Endothelial cell of umbilical vein (primary cell): ENCODE data around the gene MLLT11. TPM values are rescaled to one million over a fixed set of nuclear protein-coding genes. Genes with fewer than 3 reads are reported as not detected.

Experiments used
- BruUV-seq: library from RNA; stranded (reverse); fragments of 400-500 nt; replicated peaks from 2 replicates; lab custom pipeline; 2021; lab: Mats Ljungman, UMichigan
- CTCF ChIA-PET: fragments of 300-600, 350-600 bp; sonication (Branson Sonifier 250); formaldehyde crosslinking; loops from one replicate; lab custom pipeline; 2021; ENCODE audit warnings: antibody characterized with exemption, inconsistent platforms; lab: Charles Lee
- POLR2A ChIA-PET: fragments of 300-600, 350-600 bp; sonication (Branson Sonifier 250); formaldehyde crosslinking; loops from one replicate; lab custom pipeline; 2021; ENCODE audit warnings: antibody characterized with exemption, inconsistent platforms; lab: Charles Lee
- DNase-seq: peaks from one replicate; pipeline ENCODE4 v3.0.0-alpha.2; 2011; ENCODE audit warnings: low read depth, low spot score
- FAIRE-seq: peaks from 2 replicates; lab custom pipeline; 2011; peaks lifted over from hg19 to GRCh38; lab: Jason Lieb, UNC
- H2AFZ ChIP-seq: 2 replicates; pipeline ENCODE4 v1.6.0; 2012; ENCODE audit warnings: low read depth, low read length, control low read depth, inconsistent platforms
- H3K27ac ChIP-seq: 2 replicates; pipeline ENCODE4 v1.5.1; 2011; ENCODE audit warnings: low read depth, mild to moderate bottlenecking, control low read depth, low read length, moderate library complexity; ENCODE audit not compliant: insufficient read depth
- H3K27me3 ChIP-seq, 2 experiments: 2 replicates each; pipeline versions ENCODE4 v1.6.0 to v1.6.1; 2011; ENCODE audit warnings: low read length in 2 of 2, mixed read lengths in 1 of 2; ENCODE audit not compliant: control insufficient read depth in 2 of 2, insufficient read depth in 2 of 2
- H3K36me3 ChIP-seq, 2 experiments: 2 replicates in 1 of 2; 3 replicates in 1 of 2; pipeline ENCODE4 v1.5.1; 2011; ENCODE audit warnings: low read length in 2 of 2, mild to moderate bottlenecking in 1 of 2, moderate library complexity in 1 of 2; ENCODE audit not compliant: control insufficient read depth in 2 of 2, insufficient read depth in 2 of 2; ENCODE audit errors: extremely low read depth in 1 of 2
- H3K4me1 ChIP-seq: 3 replicates; pipeline ENCODE4 v1.5.1; 2011; ENCODE audit warnings: mild to moderate bottlenecking, low read length; ENCODE audit not compliant: control insufficient read depth, insufficient read depth; ENCODE audit errors: extremely low read depth
- H3K4me2 ChIP-seq: 2 replicates; pipeline ENCODE4 v1.6.1; 2011; ENCODE audit warnings: low read length, control low read depth, mixed read lengths; ENCODE audit not compliant: insufficient read depth
- H3K4me3 ChIP-seq, 3 experiments: fragments of 200-600 bp in 1 of 3; sonication (generic), shearing (Covaris generic) in 1 of 3; replicated peaks in 1 of 3; 2 replicates each; pipeline ENCODE4 v1.5.1; 2011 to 2016; ENCODE audit warnings: control low read depth in 3 of 3, low read length in 3 of 3, mild to moderate bottlenecking in 2 of 3, inconsistent platforms in 1 of 3, low read depth in 1 of 3, moderate library complexity in 1 of 3; ENCODE audit not compliant: insufficient read depth in 1 of 3
- H3K79me2 ChIP-seq: 2 replicates; pipeline ENCODE4 v1.6.0; 2012; ENCODE audit warnings: low read length, inconsistent platforms; ENCODE audit not compliant: control insufficient read depth, insufficient read depth
- H3K9ac ChIP-seq: replicated peaks from 2 replicates; pipeline ENCODE3; 2011; ENCODE audit warnings: low read length, control low read depth; ENCODE audit not compliant: insufficient read depth; ENCODE audit errors: extremely low read depth
- H3K9me1 ChIP-seq: replicated peaks from 3 replicates; pipeline ENCODE4 v1.6.0; 2011; ENCODE audit warnings: mild to moderate bottlenecking, low read length; ENCODE audit not compliant: control insufficient read depth, insufficient read depth; ENCODE audit errors: extremely low read depth
- H3K9me3 ChIP-seq: replicated peaks from 2 replicates; pipeline ENCODE4 v1.5.1; 2012; ENCODE audit warnings: low read length, inconsistent platforms; ENCODE audit not compliant: control insufficient read depth, insufficient read depth
- H4K20me1 ChIP-seq: replicated peaks from 2 replicates; pipeline ENCODE3; 2011; ENCODE audit warnings: mild to moderate bottlenecking, low read length; ENCODE audit not compliant: control insufficient read depth, insufficient read depth; ENCODE audit errors: extremely low read depth
- EZH2 ChIP-seq: IDR thresholded peaks from 2 replicates; pipeline ENCODE4 v1.6.1; 2012; ENCODE audit warnings: borderline replicate concordance, low read depth, mild to moderate bottlenecking, moderate library complexity, low read length, inconsistent platforms; ENCODE audit not compliant: severe bottlenecking
- FOS ChIP-seq: IDR thresholded peaks from 2 replicates; pipeline ENCODE4 v1.6.1; 2011; ENCODE audit warnings: mild to moderate bottlenecking, low read length, moderate library complexity, borderline replicate concordance; ENCODE audit not compliant: insufficient read depth
- GATA2 ChIP-seq: IDR thresholded peaks from 2 replicates; pipeline ENCODE4 v1.7.0; 2011; ENCODE audit warnings: low read depth, mild to moderate bottlenecking, moderate library complexity, mixed read lengths, low read length; ENCODE audit not compliant: insufficient read length, insufficient read depth
- JUN ChIP-seq: IDR thresholded peaks from 2 replicates; pipeline ENCODE4 v1.6.1; 2011; ENCODE audit warnings: borderline replicate concordance, low read depth; ENCODE audit not compliant: insufficient read length, insufficient read depth
- MYC ChIP-seq: IDR thresholded peaks from one replicate; pipeline ENCODE4 v1.6.1; 2011; ENCODE audit warnings: mild to moderate bottlenecking, low read depth, low read length
- POLR2A ChIP-seq: IDR thresholded peaks from 2 replicates; pipeline ENCODE4 v1.6.1; 2012; ENCODE audit warnings: low read depth, mild to moderate bottlenecking, control low read depth, low read length
- POLR2AphosphoS5 ChIP-seq: IDR thresholded peaks from 2 replicates; pipeline ENCODE4 v1.6.1; 2012; ENCODE audit warnings: low read depth, mild to moderate bottlenecking, control low read depth, low read length, moderate library complexity; ENCODE audit not compliant: insufficient read depth
- dilution Hi-C: fragments of 300-500 bp; cut with MboI; formaldehyde crosslinking; loops from one replicate; pipeline ENCODE4 v1.15.0; 2019; ENCODE audit warnings: low sequenced_read_pairs; ENCODE audit not compliant: extremely low pct_ligation_motif_present
- intact Hi-C: fragments of 100-400 bp; cut with micrococcal nuclease; formaldehyde crosslinking; loops from one replicate; pipeline ENCODE4 v1.10.0; 2022
- polyA plus RNA-seq, 4 experiments: library from polyadenylated mRNA; depleted of rRNA in 3 of 4; stranded (reverse) in 3 of 4; unstranded in 1 of 4; fragments of >200 nt; gene quantifications; 2 replicates each; pipeline versions ENCODE4 v1.2.1 to v1.2.3, GENCODE V29; 2011 to 2012; ENCODE audit warnings: missing spikeins in 1 of 4
- total RNA-seq: library from RNA; stranded (reverse); gene quantifications from 2 replicates; pipeline ENCODE4 v1.2.3, GENCODE V29; 2021
- TF ChIP-seq, protein P1 (sequence below): IDR thresholded peaks from 2 replicates; pipeline ENCODE4 v1.6.1; 2011; ENCODE audit not compliant: insufficient read depth, insufficient read length
- TF ChIP-seq, protein P2 (sequence below), 2 donors: IDR thresholded peaks; 1 replicate in 1 of 2; 2 replicates in 1 of 2; pipeline ENCODE4 v1.5.1; 2011; ENCODE audit warnings: low read length in 2 of 2, mild to moderate bottlenecking in 2 of 2, moderate library complexity in 2 of 2, control low read depth in 1 of 2, inconsistent platforms in 1 of 2, low read depth in 1 of 2; ENCODE audit not compliant: insufficient read depth in 1 of 2; ENCODE audit errors: extremely low read depth in 1 of 2

The MLLT11 gene
- total and polyA plus RNA-seq, 2 donors (not counting 3 experiments of a cell fraction or from before 2014, with no cell fraction given): 25.2 to 26.5 TPM

DNA sequence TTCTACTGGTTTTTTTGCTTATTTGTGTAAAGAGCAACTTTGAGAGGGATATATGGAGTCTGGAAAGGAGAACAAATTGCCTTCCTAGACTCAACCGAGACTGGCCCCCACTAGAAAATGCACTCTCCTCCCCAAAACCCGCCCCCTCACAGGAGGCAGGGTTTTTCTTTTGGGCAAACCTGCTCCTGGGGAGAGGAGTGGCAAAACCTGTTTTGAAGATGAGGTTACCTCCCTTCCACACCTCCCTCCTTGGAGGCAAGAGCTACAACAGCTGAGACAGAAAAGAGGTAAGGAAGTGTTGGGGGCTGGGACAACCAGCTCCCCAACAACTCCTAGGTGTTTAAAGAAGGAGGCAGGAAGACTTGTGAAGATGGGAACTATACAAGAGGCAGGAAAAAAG, 23.8 kb upstream of the MLLT11 start, which contains the start of gene BNIPL:
BNIPL (plus strand) TSS at position 231 of the 400 bp plus-strand sequence; CDS start at position 371, 140 bp downstream.
- Histone ChIP-seq H3K27me3 (no peaks in the 10 kb centered on the region), H3K9ac (no peak within 1 kb of the TSS), H3K9me3 (no peaks in the 10 kb centered on the region), H2AFZ (no peak within 1 kb of the TSS), H3K27ac (no peak within 1 kb of the TSS), H3K79me2 (no peaks in the 10 kb centered on the region), H4K20me1 (no peaks in the 10 kb centered on the region), H3K36me3 (peaks cover 2 to 6% of the 10 kb centered on the region in 2 experiments), H3K4me1 (no peaks in the 10 kb centered on the region), H3K9me1 (no peaks in the 10 kb centered on the region), H3K4me2 (no peak within 1 kb of the TSS), H3K4me3 (no peak within 1 kb of the TSS)
- no peak for FAIRE-seq
- no peak for DNase-seq
- TF ChIP-seq POLR2A: no peak
- TF ChIP-seq POLR2AphosphoS5: no peak
- TF ChIP-seq JUN: no peak
- TF ChIP-seq EZH2: no peak
- TF ChIP-seq, protein P1, sequence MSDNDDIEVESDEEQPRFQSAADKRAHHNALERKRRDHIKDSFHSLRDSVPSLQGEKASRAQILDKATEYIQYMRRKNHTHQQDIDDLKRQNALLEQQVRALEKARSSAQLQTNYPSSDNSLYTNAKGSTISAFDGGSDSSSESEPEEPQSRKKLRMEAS: no peak
- no peak for TF ChIP-seq FOS
- no peak for TF ChIP-seq GATA2
- TF ChIP-seq, protein P2, sequence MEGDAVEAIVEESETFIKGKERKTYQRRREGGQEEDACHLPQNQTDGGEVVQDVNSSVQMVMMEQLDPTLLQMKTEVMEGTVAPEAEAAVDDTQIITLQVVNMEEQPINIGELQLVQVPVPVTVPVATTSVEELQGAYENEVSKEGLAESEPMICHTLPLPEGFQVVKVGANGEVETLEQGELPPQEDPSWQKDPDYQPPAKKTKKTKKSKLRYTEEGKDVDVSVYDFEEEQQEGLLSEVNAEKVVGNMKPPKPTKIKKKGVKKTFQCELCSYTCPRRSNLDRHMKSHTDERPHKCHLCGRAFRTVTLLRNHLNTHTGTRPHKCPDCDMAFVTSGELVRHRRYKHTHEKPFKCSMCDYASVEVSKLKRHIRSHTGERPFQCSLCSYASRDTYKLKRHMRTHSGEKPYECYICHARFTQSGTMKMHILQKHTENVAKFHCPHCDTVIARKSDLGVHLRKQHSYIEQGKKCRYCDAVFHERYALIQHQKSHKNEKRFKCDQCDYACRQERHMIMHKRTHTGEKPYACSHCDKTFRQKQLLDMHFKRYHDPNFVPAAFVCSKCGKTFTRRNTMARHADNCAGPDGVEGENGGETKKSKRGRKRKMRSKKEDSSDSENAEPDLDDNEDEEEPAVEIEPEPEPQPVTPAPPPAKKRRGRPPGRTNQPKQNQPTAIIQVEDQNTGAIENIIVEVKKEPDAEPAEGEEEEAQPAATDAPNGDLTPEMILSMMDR (IDR thresholded peaks at IDR 0.05; ENCODE audit: extremely low read depth in 1 of 2, insufficient read depth in 1 of 2, low read depth in 1 of 2, low read length in 2 of 2): no peak
- no peak for TF ChIP-seq MYC
- POLR2A ChIA-PET: no interaction called here
- CTCF ChIA-PET: interaction anchor here (0.7 to 2.3 kb wide), 4 partner anchors 12 to 40 kb away, joined by 3 to 8 read pairs (median 3); partner anchors contain the start of gene CDC42SE1
- dilution Hi-C loops: no loop called here
- intact Hi-C loops: no loop called here
- no TSS peak for BruUV-seq
